ENCODE measurements around the gene PIWIL1.

- TF ChIP-seq CREB1 (CRISPR knock-in tag; IDR thresholded peaks at IDR 0.05; ENCODE audit: low read depth) (no peak), CTCF (conservative IDR thresholded peaks at IDR 0.05; ENCODE audit: low read depth in 2 of 2) (no peak), REST (IDR thresholded peaks at IDR 0.05; ENCODE audit: unreplicated experiment) (no peak), JUNB (IDR thresholded peaks at IDR 0.05; ENCODE audit: unreplicated experiment) (no peak), STAT1 (IDR thresholded peaks at IDR 0.05; ENCODE audit: unreplicated experiment) (no peak), POLR2AphosphoS5 (IDR thresholded peaks at IDR 0.05; ENCODE audit: low read depth) (no peak), ETS1 (IDR thresholded peaks at IDR 0.05) (no peak)
Measured at GRCh38 chr12:130357729-130358330, 20.1 kb downstream of the PIWIL1 start.
